Epithelial cell of proximal tubule (primary cell): ENCODE results near the gene CRYAA. TPM values are rescaled to one million over a fixed set of nuclear protein-coding genes. Genes with fewer than 3 reads are reported as not detected.

Experiments
- DNase-seq: peaks from one replicate; pipeline ENCODE4 v3.0.0-alpha.2; 2011; ENCODE audit warnings: low read depth
- H3K4me3 ChIP-seq: 2 replicates; pipeline ENCODE4 v1.5.1; 2011; ENCODE audit warnings: low read depth, mild to moderate bottlenecking, low read length
- CTCF ChIP-seq: conservative IDR thresholded peaks from 2 replicates; pipeline ENCODE4 v1.5.1; 2012; ENCODE audit warnings: low read depth, mild to moderate bottlenecking, low read length
- total RNA-seq: library from RNA; depleted of rRNA; stranded (reverse); fragments of >200 nt; gene quantifications from 2 replicates; pipeline ENCODE4 v1.2.3, GENCODE V29; 2015

The CRYAA gene
- total RNA-seq, 1 donor from 2014 or later, result not detected

GRCh38 chr21:43193651-43194302, 25.0 kb downstream of the CRYAA start:
- no peak overlapping the region for H3K4me3 ChIP-seq
- DNase-seq, result no peak
- no peak for TF ChIP-seq CTCF

- DNase-seq, result no peak
- no peak for TF ChIP-seq CTCF
- H3K4me3 ChIP-seq, result no peak overlapping the region
Observed at GRCh38 chr21:43194303-43195120, 25.7 kb downstream of the CRYAA start.

- DNase-seq, result no peak
- TF ChIP-seq CTCF, result no peak
Observed at GRCh38 chr21:43195121-43196021, 26.6 kb downstream of the CRYAA start.

GRCh38 chr21:43196826-43197225, 28.0 kb downstream of the CRYAA start:
- DNase-seq, result no peak
- no peak for TF ChIP-seq CTCF
- H3K4me3 ChIP-seq, result no peak overlapping the region

More at GRCh38 chr21:43195121-43196021, 26.6 kb downstream of the CRYAA start:
- no peak overlapping the region for H3K4me3 ChIP-seq

- H3K4me3 ChIP-seq, result no peak overlapping the region
- no peak for TF ChIP-seq CTCF
- no peak for DNase-seq
Observed at GRCh38 chr21:43198376-43198775, 29.6 kb downstream of the CRYAA start.

- DNase-seq, result no peak
- H3K4me3 ChIP-seq, result no peak overlapping the region
- TF ChIP-seq CTCF, result no peak
Observed at GRCh38 chr21:43201491-43201890, 32.7 kb downstream of the CRYAA start.
